Measurements from ENCODE around the gene SKI. TPM values are rescaled to one million over a fixed set of nuclear protein-coding genes. Genes with fewer than 3 reads are reported as not detected.

The SKI gene
- total RNA-seq, 1 donor from 2014 or later = 53.8 TPM

DNA sequence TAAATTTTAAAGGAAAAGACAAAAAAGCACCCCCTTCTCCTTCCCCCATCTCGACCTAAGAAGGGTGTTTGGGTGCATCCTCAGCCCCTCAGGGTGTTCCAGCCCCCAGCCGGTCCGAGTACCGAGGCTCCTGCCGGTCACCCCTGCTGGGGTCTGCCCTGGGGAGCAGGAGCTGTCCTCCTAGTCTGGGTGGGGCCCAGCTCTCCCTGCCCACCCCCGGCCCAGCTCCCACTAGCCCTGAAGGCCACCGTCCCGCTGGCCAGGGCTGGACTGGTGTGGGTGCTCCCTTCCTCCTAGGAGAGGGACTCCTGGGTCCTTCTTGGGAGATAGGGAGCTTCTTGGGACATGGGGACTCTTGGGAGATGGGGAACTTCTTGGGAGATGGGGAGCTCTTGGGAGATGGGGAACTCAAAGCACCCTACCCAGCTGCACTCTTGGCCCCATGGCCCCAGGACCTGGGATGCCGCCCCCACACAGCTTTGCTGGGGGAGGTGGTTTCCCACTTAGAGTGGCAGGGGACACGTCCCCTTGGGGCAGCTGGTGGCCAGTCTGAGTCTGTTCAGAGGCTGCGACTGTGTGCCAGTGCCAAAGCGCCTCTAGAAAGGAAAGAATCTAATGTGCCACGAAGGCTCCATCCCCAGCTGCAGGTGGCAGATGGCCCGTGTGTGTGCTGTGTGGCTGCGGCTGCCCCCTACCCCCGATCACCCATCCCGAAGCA is 118.7 kb downstream of the SKI start:
- Histone ChIP-seq H3K27ac (no peak overlapping the region), H3K36me3 (no peaks in the 10 kb centered on the region), H3K27me3 (no peaks in the 10 kb centered on the region), H3K4me3 (no peak overlapping the region), H3K9me3 (no peaks in the 10 kb centered on the region), H3K4me1 (no peaks in the 10 kb centered on the region)
- no peak for DNase-seq (ENCODE audit: extremely low spot score in 2 of 2)
- intact Hi-C loops (cut with DNase I) = no loop called here
- TF ChIP-seq POLR2AphosphoS5 (IDR thresholded peaks at IDR 0.05; ENCODE audit: insufficient read depth in 1 of 2, low read depth in 1 of 2) = no peak
- TF ChIP-seq, protein P1, sequence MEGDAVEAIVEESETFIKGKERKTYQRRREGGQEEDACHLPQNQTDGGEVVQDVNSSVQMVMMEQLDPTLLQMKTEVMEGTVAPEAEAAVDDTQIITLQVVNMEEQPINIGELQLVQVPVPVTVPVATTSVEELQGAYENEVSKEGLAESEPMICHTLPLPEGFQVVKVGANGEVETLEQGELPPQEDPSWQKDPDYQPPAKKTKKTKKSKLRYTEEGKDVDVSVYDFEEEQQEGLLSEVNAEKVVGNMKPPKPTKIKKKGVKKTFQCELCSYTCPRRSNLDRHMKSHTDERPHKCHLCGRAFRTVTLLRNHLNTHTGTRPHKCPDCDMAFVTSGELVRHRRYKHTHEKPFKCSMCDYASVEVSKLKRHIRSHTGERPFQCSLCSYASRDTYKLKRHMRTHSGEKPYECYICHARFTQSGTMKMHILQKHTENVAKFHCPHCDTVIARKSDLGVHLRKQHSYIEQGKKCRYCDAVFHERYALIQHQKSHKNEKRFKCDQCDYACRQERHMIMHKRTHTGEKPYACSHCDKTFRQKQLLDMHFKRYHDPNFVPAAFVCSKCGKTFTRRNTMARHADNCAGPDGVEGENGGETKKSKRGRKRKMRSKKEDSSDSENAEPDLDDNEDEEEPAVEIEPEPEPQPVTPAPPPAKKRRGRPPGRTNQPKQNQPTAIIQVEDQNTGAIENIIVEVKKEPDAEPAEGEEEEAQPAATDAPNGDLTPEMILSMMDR (IDR thresholded peaks at IDR 0.05) = no peak
- TF ChIP-seq POLR2A (IDR thresholded peaks at IDR 0.05) = no peak

DNA sequence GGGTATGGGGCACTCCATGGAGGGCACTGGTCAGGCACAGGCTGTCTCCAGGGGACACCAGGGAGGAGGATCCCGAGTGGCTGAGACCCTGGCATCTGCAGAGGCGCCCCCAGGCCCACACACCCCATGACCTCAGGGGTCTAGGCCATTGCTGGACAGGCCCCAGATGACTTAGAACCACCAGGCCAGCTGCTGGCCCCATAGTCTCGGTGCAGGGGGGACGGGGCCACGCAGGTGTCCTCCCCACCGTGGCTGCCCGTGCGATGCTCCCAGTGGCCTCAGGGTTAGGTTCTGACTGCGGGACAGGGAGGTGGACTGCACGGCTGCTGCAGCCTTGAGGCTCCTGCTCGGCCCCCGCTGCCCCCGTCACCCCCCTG is 119.3 kb downstream of the SKI start:
- TF ChIP-seq POLR2AphosphoS5 (IDR thresholded peaks at IDR 0.05; ENCODE audit: insufficient read depth in 1 of 2, low read depth in 1 of 2) (no peak), POLR2A (IDR thresholded peaks at IDR 0.05) (no peak)
- TF ChIP-seq, protein P1 (IDR thresholded peaks at IDR 0.05) = no peak
- Histone ChIP-seq H3K4me1 (no peaks in the 10 kb centered on the region), H3K27ac (no peak overlapping the region), H3K27me3 (no peaks in the 10 kb centered on the region), H3K36me3 (no peaks in the 10 kb centered on the region), H3K4me3 (no peak overlapping the region), H3K9me3 (no peaks in the 10 kb centered on the region)
- no peak for DNase-seq (ENCODE audit: extremely low spot score in 2 of 2)
- intact Hi-C loops (cut with DNase I) = no loop called here

DNA sequence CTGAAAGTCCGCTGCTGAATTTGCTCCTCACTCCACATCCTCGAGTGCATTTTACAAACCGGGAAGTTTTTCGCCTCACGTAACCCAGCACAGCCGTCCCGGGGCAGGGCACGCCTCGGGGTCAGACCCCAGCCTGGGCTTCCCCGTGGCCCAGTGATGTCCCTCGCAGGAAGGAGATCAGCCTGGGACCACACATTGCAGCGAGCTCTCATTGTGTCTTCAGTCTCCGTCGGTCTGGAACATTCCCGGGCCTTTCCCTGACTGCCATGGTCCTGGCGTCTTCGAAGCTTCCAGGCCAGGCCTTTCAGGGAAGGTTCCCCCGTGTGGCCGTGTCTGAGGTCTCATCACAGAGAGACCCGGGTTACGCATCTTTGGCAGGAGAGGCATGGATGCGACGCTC is 119.8 kb downstream of the SKI start:
- H3K27ac ChIP-seq = no peak overlapping the region

GRCh38 chr1:2348346-2349325 is 120.5 kb downstream of the SKI start:
- H3K4me3 ChIP-seq = no peak overlapping the region
- H3K27me3 ChIP-seq = no peaks in the 10 kb centered on the region
- H3K36me3 ChIP-seq = no peaks in the 10 kb centered on the region
- no peak for TF ChIP-seq POLR2AphosphoS5 (IDR thresholded peaks at IDR 0.05; ENCODE audit: insufficient read depth in 1 of 2, low read depth in 1 of 2)
- TF ChIP-seq, protein P1 (IDR thresholded peaks at IDR 0.05) = no peak
- no peak for DNase-seq (ENCODE audit: extremely low spot score in 2 of 2)
- intact Hi-C loops (cut with DNase I) = no loop called here
- H3K4me1 ChIP-seq = no peaks in the 10 kb centered on the region
- no peaks in the 10 kb centered on the region for H3K9me3 ChIP-seq
- no peak overlapping the region for H3K27ac ChIP-seq

More for the DNA sequence above, 119.8 kb downstream of the SKI start:
- Histone ChIP-seq H3K36me3 (no peaks in the 10 kb centered on the region), H3K4me3 (no peak overlapping the region), H3K9me3 (no peaks in the 10 kb centered on the region), H3K4me1 (no peaks in the 10 kb centered on the region), H3K27me3 (no peaks in the 10 kb centered on the region)
- intact Hi-C loops (cut with DNase I) = no loop called here
- TF ChIP-seq, protein P1 (IDR thresholded peaks at IDR 0.05) = no peak
- TF ChIP-seq POLR2A (IDR thresholded peaks at IDR 0.05) (no peak), POLR2AphosphoS5 (IDR thresholded peaks at IDR 0.05; ENCODE audit: insufficient read depth in 1 of 2, low read depth in 1 of 2) (no peak)
- no peak for DNase-seq (ENCODE audit: extremely low spot score in 2 of 2)
